BE2C (cell line): ENCODE measurements around the gene PTPA.
A peak's percentile ranks its signal among the peaks of the same experiment; 100 is the strongest.
"Not testable (repeated sequence)": the region's sequence is repeated elsewhere in the genome, so short reads cannot be mapped to it uniquely, and the experiment has no call there.

Experiments
- DNase-seq: peaks from one replicate; pipeline ENCODE4 v3.0.0-alpha.2; 2020
- H3K27me3 ChIP-seq: fragments of 250-450 bp; sonication (Bioruptor Pico); 2 replicates; pipeline ENCODE4 v1.5.1; 2020; ENCODE audit warnings: mild to moderate bottlenecking
- H3K36me3 ChIP-seq: fragments of 250-450 bp; sonication (Bioruptor Pico); 2 replicates; pipeline ENCODE4 v1.5.1; 2020; ENCODE audit warnings: mild to moderate bottlenecking
- H3K4me1 ChIP-seq: fragments of 250-450 bp; sonication (Bioruptor Pico); 2 replicates; pipeline ENCODE4 v1.5.1; 2020
- H3K4me3 ChIP-seq: 2 replicates; pipeline ENCODE4 v1.5.1; 2011; ENCODE audit warnings: low read depth, low read length
- H3K9me3 ChIP-seq: fragments of 250-450 bp; sonication (Bioruptor Pico); 2 replicates; pipeline ENCODE4 v1.5.1; 2020
- TF ChIP-seq, protein P1 (sequence below): IDR thresholded peaks from 2 replicates; pipeline ENCODE4 v1.5.1; 2012; ENCODE audit warnings: mild to moderate bottlenecking, low read depth, low read length

Gene PTPA

DNA sequence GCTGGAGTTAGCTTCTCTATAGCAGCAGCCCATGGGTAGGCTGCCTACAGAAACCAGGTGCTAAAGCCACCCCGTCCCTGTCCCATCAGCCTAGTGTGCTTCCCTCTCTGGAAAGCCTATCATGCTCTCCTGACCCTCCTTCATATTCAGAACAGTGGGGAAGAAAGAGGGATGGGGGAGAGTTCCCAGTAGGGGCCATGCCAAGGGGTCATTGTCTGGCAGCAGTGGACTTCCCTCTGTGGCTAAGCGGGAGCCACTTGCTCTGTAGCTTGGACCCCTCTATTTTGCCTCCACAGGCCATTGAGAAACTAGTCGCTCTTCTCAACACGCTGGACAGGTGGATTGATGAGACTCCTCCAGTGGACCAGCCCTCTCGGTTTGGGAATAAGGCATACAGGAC, 17.5 kb downstream of the PTPA start:
- no peak for DNase-seq
- TF ChIP-seq, protein P1, sequence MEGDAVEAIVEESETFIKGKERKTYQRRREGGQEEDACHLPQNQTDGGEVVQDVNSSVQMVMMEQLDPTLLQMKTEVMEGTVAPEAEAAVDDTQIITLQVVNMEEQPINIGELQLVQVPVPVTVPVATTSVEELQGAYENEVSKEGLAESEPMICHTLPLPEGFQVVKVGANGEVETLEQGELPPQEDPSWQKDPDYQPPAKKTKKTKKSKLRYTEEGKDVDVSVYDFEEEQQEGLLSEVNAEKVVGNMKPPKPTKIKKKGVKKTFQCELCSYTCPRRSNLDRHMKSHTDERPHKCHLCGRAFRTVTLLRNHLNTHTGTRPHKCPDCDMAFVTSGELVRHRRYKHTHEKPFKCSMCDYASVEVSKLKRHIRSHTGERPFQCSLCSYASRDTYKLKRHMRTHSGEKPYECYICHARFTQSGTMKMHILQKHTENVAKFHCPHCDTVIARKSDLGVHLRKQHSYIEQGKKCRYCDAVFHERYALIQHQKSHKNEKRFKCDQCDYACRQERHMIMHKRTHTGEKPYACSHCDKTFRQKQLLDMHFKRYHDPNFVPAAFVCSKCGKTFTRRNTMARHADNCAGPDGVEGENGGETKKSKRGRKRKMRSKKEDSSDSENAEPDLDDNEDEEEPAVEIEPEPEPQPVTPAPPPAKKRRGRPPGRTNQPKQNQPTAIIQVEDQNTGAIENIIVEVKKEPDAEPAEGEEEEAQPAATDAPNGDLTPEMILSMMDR, result no peak
- Histone ChIP-seq H3K4me3 (no peak overlapping the region), H3K27me3 (peaks cover 4% of the 10 kb centered on the region; the same call in 1 of the 2 replicates), H3K9me3 (no peaks in the 10 kb centered on the region), H3K36me3 (peaks cover 41% of the 10 kb centered on the region), H3K4me1 (peaks cover 15% of the 10 kb centered on the region)

DNA sequence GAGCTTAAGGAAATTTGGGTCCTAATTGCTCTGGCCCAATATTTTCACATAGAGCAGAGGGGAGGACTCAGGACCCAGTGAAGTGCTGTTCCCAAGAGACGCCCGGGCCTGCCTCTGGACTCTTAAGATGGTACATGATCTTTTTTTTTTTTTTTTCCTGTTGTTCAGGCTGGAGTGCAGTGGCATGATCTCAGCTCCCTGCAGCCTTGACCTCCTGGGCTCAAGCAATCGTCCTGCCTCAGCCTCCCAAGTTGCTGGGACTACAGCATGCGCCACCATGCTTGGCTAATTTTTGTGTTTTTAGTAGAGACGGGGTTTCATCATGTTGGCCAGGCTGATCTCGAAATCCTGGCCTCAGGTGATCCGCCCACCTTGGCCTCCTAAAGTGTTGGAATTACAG, 19.1 kb downstream of the PTPA start:
- Histone ChIP-seq H3K36me3 (peaks cover 43% of the 10 kb centered on the region), H3K4me1 (peaks cover 15% of the 10 kb centered on the region)
- H3K27me3 ChIP-seq, H3K9me3 ChIP-seq, DNase-seq, H3K4me3 ChIP-seq: not testable (repeated sequence)

DNA sequence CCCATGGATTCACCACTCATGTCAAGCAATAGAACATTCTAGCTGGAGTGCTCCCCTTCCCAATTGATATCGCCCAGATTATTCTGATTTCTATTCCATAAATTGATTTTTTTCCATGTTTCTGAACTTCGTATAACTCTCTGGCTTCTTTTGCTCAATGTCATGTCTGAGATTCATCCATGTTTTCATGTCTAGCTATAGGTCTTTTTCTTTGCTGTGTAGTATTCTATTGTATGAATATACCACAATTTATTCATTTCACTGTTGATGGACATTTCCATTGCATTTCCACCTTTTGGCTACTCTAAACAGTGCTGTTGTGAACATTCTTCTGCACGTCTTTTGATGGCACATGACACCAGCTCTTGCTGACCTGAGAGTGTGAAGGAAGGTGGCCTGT, 19.6 kb downstream of the PTPA start:
- Histone ChIP-seq H3K4me3 (no peak overlapping the region), H3K27me3 (peaks cover 4% of the 10 kb centered on the region; the same call in 1 of the 2 replicates), H3K36me3 (peaks cover 40% of the 10 kb centered on the region), H3K9me3 (no peaks in the 10 kb centered on the region), H3K4me1 (peaks cover 15% of the 10 kb centered on the region)
- no peak for DNase-seq
- TF ChIP-seq, protein P1, result no peak

DNA sequence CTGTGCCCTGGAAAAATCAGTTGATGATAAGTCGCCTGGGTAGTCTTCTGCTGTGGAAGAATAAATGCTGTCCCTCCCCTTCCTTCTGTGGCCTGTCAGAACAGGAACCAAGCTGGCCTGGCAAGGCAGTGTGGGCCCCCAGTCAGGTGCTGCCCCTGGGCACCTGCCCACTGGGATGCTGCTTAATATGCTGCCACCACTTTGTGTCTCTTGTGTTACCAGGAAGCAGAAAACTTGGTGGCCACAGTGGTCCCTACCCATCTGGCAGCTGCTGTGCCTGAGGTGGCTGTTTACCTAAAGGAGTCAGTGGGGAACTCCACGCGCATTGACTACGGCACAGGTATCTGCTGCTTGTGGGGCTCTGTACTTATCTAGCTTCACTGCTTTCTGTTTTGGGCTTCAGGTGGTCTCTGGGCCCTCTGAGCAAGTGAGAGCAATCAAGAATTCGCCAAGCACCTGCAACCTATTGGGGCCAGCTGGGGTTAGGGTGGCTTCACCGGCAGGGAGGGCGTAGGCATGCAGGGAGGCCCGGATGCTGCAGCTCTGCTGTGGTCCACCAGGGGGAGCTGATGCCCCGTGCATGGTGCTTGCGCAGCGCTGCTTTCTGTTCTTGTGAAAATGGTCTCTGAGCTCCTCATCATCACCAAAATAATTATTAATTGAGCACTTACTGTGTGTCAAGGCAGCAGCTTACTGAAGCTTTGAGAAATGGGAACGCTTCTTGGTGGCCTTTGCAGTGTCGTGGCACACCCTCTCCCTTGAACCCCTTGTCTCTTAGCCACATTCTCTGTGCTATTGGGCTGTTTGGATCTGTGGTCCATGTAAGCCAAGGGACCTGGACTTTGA, 20.3 kb downstream of the PTPA start:
- Histone ChIP-seq H3K4me1 (peaks cover 11% of the 10 kb centered on the region), H3K4me3 (no peak overlapping the region), H3K36me3 (peaks cover 44% of the 10 kb centered on the region), H3K9me3 (no peaks in the 10 kb centered on the region), H3K27me3 (peaks cover 4% of the 10 kb centered on the region; the same call in 1 of the 2 replicates)
- TF ChIP-seq, protein P1, result peak; percentile 99
- peak; percentile 78 for DNase-seq

DNA sequence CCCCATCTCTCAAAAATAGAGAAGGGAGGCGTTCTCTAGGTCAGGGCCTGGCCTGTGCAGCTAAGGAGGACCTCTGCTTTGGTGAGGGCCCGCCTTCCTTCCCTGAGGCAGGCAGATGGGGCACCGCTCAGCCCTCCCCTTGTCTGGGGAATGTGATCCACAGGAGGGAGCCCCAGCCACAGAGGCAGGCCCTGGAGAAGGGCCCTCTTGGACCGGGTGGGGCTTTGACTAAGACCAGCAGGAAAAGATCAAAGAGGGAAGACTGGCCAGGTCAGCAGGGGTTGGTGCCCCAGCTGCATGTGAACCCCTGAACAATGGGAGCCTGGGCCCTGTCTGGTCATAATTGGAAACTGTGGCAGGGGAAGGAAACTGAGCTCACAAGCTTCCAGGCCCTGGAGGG, 21.9 kb downstream of the PTPA start:
- Histone ChIP-seq H3K27me3 (no peaks in the 10 kb centered on the region), H3K9me3 (no peaks in the 10 kb centered on the region), H3K4me1 (no peaks in the 10 kb centered on the region), H3K4me3 (no peak overlapping the region), H3K36me3 (peaks cover 34% of the 10 kb centered on the region)
- DNase-seq, result no peak
- TF ChIP-seq, protein P1, result no peak

DNA sequence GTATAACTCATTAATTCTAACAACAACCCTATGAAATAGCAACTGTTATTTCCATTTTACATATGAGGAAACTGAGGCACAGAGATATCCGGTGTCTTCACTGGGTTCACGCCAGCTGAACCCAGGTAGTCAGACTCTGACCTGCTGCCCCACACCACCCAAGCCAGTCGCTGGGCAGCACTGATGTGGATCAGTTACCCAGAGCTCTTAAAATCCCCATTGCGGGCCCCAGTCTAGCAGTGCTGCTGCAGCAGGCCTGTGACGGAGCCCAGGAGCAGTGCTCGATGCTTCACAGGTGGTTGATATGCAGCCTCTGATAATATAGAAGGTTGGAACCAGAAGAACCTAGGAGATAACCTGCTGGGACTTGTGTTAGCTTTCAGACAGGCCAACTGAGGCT, 24.3 kb downstream of the PTPA start:
- Histone ChIP-seq H3K36me3 (peaks cover 23% of the 10 kb centered on the region), H3K9me3 (no peaks in the 10 kb centered on the region), H3K4me3 (no peak overlapping the region), H3K27me3 (no peaks in the 10 kb centered on the region), H3K4me1 (peaks cover 8% of the 10 kb centered on the region)
- TF ChIP-seq, protein P1, result no peak
- DNase-seq, result no peak
